GM21515 (cell line): ENCODE data around the gene LPAR1.

Source experiments
- ATAC-seq: cut with Tn5 transposase; IDR thresholded peaks from one replicate; pipeline ENCODE4 v1.9.1; 2021; ENCODE audit not compliant: unreplicated experiment

Gene LPAR1

DNA sequence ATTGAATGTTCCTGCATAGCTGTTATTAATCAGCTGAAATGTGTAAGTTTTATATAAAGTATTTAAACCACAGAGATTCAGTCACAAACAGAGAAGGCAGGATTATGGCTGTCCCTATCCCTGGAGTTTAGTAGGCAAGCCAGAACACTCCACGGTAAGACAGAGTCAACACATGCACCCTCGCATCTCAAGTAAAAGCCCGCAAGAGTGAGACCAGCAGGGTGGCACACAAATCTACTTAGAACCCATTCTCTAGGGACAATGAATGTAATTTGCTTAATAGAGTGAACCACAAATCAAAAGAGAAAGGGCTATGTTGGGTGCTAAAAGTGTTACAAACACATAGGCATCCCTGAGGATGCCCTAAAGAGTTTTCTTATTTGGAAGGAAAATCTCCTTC is 35.1 kb downstream of the LPAR1 start:
- no peak for ATAC-seq

DNA sequence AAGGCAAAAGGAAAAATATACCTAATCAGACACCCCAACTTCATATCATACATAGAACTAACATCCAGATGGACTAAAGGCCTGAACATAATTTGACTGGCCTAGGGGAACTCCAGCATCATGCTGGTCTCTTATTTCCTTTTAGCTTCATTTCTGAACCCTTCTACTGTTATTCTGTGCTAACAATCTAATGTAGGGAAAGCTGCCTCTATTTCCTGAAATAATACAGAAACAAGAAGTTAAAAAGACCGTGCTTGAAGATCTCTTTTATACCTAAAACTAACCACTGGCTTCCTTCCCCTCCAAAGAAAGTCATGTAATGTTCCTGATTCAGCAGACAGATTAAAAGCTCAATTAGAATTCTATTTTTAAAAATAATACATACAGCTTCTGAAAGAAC is 36.7 kb downstream of the LPAR1 start:
- no peak for ATAC-seq

DNA sequence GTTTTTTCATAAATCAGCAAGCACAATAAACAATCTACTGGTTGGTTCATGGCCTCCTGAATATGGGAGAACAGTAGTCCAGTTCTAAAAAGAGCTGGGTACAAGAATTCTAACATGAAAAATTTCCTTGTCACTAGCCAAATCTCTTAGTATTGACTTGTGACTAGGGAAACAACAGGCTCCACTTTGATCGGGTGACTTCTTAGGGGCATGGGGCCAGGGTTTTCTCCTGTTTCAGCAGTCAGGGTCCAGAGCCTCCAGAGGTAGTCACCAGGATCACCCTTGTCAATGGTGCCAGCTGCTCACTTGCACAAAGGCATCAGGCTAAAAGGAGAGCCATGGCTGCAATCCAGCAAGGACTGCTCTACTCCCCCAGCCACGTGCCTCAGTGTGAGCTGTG is 38.1 kb downstream of the LPAR1 start:
- no peak for ATAC-seq

DNA sequence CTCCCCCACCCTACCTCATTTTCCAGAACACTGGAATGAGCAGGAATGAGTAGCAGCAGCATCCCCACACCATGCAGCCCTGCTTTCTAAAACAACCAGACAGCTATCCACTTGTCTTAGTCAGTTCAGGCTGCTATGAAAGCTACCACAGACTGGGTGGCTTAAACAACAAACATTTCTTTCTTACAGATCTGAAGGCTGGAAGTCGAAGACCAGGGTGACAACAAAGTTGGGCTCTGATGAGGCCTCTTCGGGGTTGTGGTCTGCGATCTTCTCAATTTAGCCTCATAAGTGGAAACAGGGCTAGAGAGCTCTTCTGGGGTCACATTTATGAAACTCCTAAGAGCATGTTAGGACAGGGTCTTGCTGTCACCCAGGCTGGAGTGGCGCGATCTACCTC is 38.9 kb downstream of the LPAR1 start:
- ATAC-seq: no peak

- no peak for ATAC-seq
These were observed 40.4 kb downstream of the LPAR1 start for GRCh38 chr9:110997847-110998246.

GRCh38 chr9:110996436-110997220 is 41.6 kb downstream of the LPAR1 start:
- no peak for ATAC-seq

DNA sequence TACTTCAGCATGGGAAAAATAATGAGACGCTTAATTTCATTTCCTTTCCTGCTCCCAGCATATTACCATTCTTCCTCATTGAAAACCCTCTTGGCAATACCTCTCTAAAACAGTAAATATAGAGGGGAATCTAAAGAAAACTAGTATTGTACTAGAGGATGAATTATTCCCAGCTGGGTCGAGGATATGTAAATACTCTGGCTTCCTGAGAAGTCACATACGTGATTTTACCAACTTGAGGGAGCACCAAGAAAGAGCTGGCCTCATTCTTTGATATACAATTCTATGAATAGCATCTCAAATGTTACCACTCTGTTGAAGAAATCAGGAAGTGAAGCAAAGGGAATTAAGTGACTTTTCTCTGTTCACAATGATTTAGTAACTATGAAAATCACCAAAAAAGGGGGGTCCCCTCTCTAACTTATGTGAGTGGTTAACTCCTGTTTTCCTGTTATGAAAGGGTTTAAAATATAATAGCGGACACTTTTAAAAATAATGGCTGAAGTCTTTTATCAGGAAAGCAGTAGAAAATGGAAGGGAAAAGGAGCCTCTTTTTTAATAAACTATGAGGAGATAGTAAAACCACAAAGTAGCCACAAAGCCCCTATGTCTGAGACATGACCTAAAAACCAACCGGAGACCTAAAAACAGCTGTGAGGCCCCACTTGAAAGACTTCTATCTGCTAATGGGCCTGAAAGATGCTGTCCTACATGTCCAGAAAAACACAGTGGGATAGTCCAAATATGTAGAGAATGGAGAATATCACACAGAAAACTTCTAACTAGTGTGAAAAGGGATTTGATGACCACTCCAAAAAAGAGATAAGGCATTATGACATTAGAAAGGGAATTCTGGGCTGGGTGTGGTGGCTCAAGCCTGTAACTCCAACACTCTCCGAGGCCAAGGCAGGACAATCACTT is 42.6 kb downstream of the LPAR1 start:
- no peak for ATAC-seq

DNA sequence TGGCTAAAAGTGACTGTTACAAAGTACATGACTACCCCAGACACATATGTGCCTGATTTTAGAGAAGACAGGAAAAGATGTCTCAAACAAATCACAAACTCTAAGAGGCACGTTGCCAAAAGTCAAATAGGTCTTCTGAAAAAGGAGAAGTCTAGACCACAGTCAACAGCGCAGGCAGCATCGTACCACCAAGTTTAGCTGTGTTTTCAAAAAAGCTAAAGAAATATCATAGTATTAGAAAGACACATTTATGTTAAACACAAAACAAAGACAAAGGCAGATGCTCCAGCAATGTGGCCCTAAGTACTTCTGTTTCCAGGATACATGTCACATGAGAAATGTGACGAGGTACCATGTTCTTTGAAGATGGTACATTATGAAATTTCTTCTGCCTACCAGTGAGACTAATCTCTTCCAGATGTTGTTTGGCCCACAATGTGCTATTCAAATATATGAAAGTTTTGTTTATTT is 43.5 kb downstream of the LPAR1 start:
- ATAC-seq: no peak

DNA sequence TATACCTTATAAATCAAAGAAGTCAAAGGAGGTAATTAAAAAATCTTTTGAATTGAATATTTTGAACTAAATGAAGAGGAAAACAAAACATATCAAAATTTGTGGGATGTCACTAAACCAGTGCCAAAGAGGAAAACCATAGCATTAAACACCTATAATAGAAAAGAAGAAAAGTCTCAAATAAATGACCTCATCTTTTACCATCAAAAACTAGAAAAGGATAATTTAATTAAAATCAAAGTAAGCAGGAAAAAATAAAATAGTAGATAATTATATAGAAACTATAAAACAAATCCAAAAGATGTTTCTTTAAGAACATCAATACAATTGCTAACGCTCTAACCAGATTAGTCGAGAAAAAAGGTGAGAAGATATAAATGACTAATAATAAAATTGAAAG is 47.8 kb downstream of the LPAR1 start:
- ATAC-seq: no peak

- no peak for ATAC-seq
These were observed 51.7 kb downstream of the LPAR1 start for GRCh38 chr9:110986529-110986928.

GRCh38 chr9:110984890-110985437 is 53.3 kb downstream of the LPAR1 start:
- no peak for ATAC-seq

DNA sequence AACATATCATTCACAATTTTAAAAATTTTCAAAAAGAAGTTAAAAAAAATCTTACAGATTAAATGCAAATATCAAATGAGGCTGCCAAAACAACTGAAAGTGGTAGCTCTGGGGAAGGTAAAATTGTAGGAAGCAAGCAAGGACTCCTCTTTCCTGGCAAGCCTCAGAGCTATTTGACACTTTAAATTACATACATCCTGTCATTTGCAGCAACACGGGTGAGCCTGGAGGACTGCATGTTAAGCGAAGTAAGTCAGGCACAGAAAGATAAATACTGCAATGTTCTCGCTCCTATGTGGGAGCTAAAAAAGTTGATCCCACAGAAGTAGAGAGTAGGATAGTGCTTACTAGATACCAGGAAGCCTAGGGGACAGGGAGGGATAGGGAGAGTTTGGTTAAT is 58.0 kb downstream of the LPAR1 start:
- no peak for ATAC-seq

- ATAC-seq: no peak
These were observed 58.6 kb downstream of the LPAR1 start for GRCh38 chr9:110979636-110980035.

DNA sequence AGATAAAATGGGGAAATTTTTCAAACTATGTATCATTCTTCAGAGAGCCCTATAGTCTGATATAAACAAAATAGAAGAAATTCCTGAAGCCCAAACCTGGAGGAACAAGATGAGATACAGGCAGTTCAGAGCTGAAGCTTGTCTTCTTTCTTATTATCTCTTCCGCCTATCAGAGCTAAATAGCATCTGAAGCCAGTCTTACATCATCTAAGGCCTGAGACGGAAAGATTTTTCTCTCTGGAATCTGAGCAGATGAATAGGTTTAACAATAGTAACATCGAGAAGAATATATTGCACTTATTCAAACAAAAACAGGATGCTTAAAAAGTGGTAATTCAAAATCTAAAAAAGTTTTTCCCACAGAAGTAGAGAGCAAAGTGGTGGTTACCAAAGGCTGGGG is 59.8 kb downstream of the LPAR1 start:
- ATAC-seq: no peak

GRCh38 chr9:110977259-110977709 is 61.0 kb downstream of the LPAR1 start:
- no peak for ATAC-seq

- ATAC-seq: no peak
These were observed 62.3 kb downstream of the LPAR1 start for GRCh38 chr9:110975969-110976368.

GRCh38 chr9:110975278-110975677 is 63.0 kb downstream of the LPAR1 start:
- ATAC-seq: no peak

- no peak for ATAC-seq
These were observed 66.6 kb downstream of the LPAR1 start for GRCh38 chr9:110971705-110972104.

DNA sequence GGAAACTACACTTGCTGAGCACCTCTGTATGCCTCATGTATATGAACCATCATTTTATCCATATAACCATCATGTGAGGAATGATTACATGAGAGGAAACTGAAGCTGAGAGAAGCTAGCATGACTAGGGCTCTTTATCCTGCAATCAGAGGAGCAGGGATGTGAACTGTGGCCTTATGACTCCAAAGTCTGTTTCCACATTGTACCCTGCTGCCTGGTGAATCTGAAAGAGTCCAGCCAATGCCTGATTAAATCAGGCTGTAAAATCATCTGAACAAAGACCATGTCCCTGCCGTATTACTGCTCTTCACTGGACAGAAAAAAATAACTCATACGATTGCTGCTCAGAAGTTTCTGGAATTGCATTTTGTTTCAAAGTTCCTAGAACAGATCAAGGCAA is 67.0 kb downstream of the LPAR1 start:
- no peak for ATAC-seq

- no peak for ATAC-seq
These were observed 68.3 kb downstream of the LPAR1 start for GRCh38 chr9:110969971-110970386.

DNA sequence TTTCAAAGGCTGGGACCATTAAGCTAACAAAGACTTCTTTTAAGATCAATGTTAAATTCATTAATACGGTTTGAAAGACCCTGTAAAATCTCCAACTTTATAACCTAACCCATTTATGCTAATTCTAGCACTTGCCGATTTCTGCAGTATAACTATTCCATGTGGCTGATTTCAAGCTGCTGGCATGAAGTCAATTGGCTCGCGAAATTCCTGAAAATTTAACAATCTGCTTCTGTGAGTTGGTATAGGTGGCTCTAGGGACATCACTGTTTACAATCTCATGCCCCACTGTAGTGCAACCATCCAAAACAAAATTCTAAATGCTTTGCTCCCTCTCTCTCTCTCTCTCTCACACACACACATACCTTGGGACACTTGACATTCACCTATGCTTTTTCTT is 70.2 kb downstream of the LPAR1 start:
- ATAC-seq: no peak

GRCh38 chr9:110967196-110967595 is 71.1 kb downstream of the LPAR1 start:
- ATAC-seq: no peak
